ENCODE data around the gene CDH12. TPM values are rescaled to one million over a fixed set of nuclear protein-coding genes. Genes with fewer than 3 reads are reported as not detected.
"Not testable (repeated sequence)": the region's sequence is repeated elsewhere in the genome, so short reads cannot be mapped to it uniquely, and the experiment has no call there.

Gene CDH12
- total RNA-seq, 1 experiment from 2014 or later, result not detected

GRCh38 chr5:22140418-22140817 is 712.7 kb downstream of the CDH12 start:
- not testable (repeated sequence) for H3K27me3 ChIP-seq (ENCODE audit: insufficient read depth, low read length); H2AK5ac ChIP-seq (ENCODE audit: insufficient read length, low read length); H3K4me3 Mint-ChIP-seq; H3K27ac ChIP-seq (ENCODE audit: insufficient read length, low read depth, low read length); H3K23me2 ChIP-seq (ENCODE audit: insufficient read length, low read depth, low read length, poor library complexity, severe bottlenecking); H3K27me3 Mint-ChIP-seq (ENCODE audit: low read depth); H3K56ac ChIP-seq (ENCODE audit: insufficient read length, low read depth, low read length); H2BK15ac ChIP-seq (ENCODE audit: low read depth, low read length); H3K4me1 Mint-ChIP-seq; H4K8ac ChIP-seq (replicated peaks; ENCODE audit: insufficient read length, low read depth, low read length); H3K4me2 ChIP-seq (ENCODE audit: insufficient read depth, insufficient read length, low read length); H3K4me1 ChIP-seq (ENCODE audit: insufficient read depth, low read length); H4K5ac ChIP-seq (ENCODE audit: insufficient read length, low read depth, low read length); H2BK120ac ChIP-seq (ENCODE audit: low read depth, low read length, poor library complexity, severe bottlenecking); H4K20me1 ChIP-seq (ENCODE audit: control insufficient read depth, insufficient read depth, insufficient read length); H3K4ac ChIP-seq (ENCODE audit: low read depth, low read length); H4K91ac ChIP-seq (ENCODE audit: insufficient read length, low read depth, low read length); H2AFZ ChIP-seq (ENCODE audit: low read length); H3K14ac ChIP-seq (ENCODE audit: insufficient read depth, low read length); H3T11ph ChIP-seq (ENCODE audit: low read length); H3K9me3 Mint-ChIP-seq; H3K36me3 Mint-ChIP-seq (ENCODE audit: insufficient read depth in 1 of 3, low read depth in 3 of 3); H2BK12ac ChIP-seq (ENCODE audit: insufficient read length, low read depth, low read length); DNase-seq; H3K79me1 ChIP-seq (ENCODE audit: insufficient read depth, low read depth, low read length, poor library complexity, severe bottlenecking); H3K79me2 ChIP-seq (ENCODE audit: insufficient read depth, low read length); H2BK20ac ChIP-seq (ENCODE audit: low read depth, low read length, poor library complexity, severe bottlenecking); H3K9me3 ChIP-seq (ENCODE audit: control insufficient read depth, low read depth, low read length); H3K23ac ChIP-seq (ENCODE audit: insufficient read length, low read depth, low read length); H3K9ac ChIP-seq (ENCODE audit: extremely low read depth, insufficient read length, low read length); H3K18ac ChIP-seq (ENCODE audit: insufficient read length, low read depth, low read length); H2BK5ac ChIP-seq (ENCODE audit: insufficient read length, low read length); H3K27ac Mint-ChIP-seq
- no CpG with 5 or more reads among the region's 1 CpG for WGBS (ENCODE audit: extremely low coverage, insufficient read length, low lambda C conversion rate)

- not testable (repeated sequence) for H3K4me2 ChIP-seq (ENCODE audit: insufficient read depth, insufficient read length, low read length); H2BK20ac ChIP-seq (ENCODE audit: low read depth, low read length, poor library complexity, severe bottlenecking); H2BK5ac ChIP-seq (ENCODE audit: insufficient read length, low read length); H2BK12ac ChIP-seq (ENCODE audit: insufficient read length, low read depth, low read length); H2AK5ac ChIP-seq (ENCODE audit: insufficient read length, low read length); H2AFZ ChIP-seq (ENCODE audit: low read length); H3K27me3 ChIP-seq (ENCODE audit: insufficient read depth, low read length); H4K8ac ChIP-seq (replicated peaks; ENCODE audit: insufficient read length, low read depth, low read length); H3K18ac ChIP-seq (ENCODE audit: insufficient read length, low read depth, low read length); H3K9me3 Mint-ChIP-seq; H3K79me1 ChIP-seq (ENCODE audit: insufficient read depth, low read depth, low read length, poor library complexity, severe bottlenecking); H2BK120ac ChIP-seq (ENCODE audit: low read depth, low read length, poor library complexity, severe bottlenecking); H4K91ac ChIP-seq (ENCODE audit: insufficient read length, low read depth, low read length); H3K14ac ChIP-seq (ENCODE audit: insufficient read depth, low read length); H3K56ac ChIP-seq (ENCODE audit: insufficient read length, low read depth, low read length); H3K23ac ChIP-seq (ENCODE audit: insufficient read length, low read depth, low read length); H2BK15ac ChIP-seq (ENCODE audit: low read depth, low read length); H3K9me3 ChIP-seq (ENCODE audit: control insufficient read depth, low read depth, low read length); H3K27me3 Mint-ChIP-seq (ENCODE audit: low read depth); H3K27ac ChIP-seq (ENCODE audit: insufficient read length, low read depth, low read length); H3K79me2 ChIP-seq (ENCODE audit: insufficient read depth, low read length); H3K27ac Mint-ChIP-seq; H3K4ac ChIP-seq (ENCODE audit: low read depth, low read length); H3K9ac ChIP-seq (ENCODE audit: extremely low read depth, insufficient read length, low read length); H3K4me1 ChIP-seq (ENCODE audit: insufficient read depth, low read length); DNase-seq; H3T11ph ChIP-seq (ENCODE audit: low read length); H4K20me1 ChIP-seq (ENCODE audit: control insufficient read depth, insufficient read depth, insufficient read length); H3K23me2 ChIP-seq (ENCODE audit: insufficient read length, low read depth, low read length, poor library complexity, severe bottlenecking); H3K4me3 Mint-ChIP-seq; H3K36me3 Mint-ChIP-seq (ENCODE audit: insufficient read depth in 1 of 3, low read depth in 3 of 3); H4K5ac ChIP-seq (ENCODE audit: insufficient read length, low read depth, low read length)
- H3K4me1 Mint-ChIP-seq, result peaks cover 12% of the 10 kb centered on the region in 2 experiments
- no CpG with 5 or more reads among the region's 6 CpGs for WGBS (ENCODE audit: extremely low coverage, insufficient read length, low lambda C conversion rate)
These were observed 713.4 kb downstream of the CDH12 start for GRCh38 chr5:22139662-22140300.
